Smooth muscle cell of trachea (primary cell): Measurements from ENCODE around the gene GRPEL2. TPM values are rescaled to one million over a fixed set of nuclear protein-coding genes. Genes with fewer than 3 reads are reported as not detected.

Source experiments
- total RNA-seq: library from RNA; depleted of rRNA; stranded (reverse); fragments of >200 nt; gene quantifications from 2 replicates; pipeline ENCODE4 v1.2.1, GENCODE V29; 2014

GRPEL2 gene
- 15.9 and 17.7 TPM in 2 replicates for total RNA-seq

GRCh38 chr5:149345147-149345891 is at the start of gene GRPEL2:
GRPEL2 (plus strand) TSS chr5:149345499; CDS start chr5:149345540, 41 bp downstream.

GRCh38 chr5:149357370-149358293 is 12.3 kb downstream of the GRPEL2 start, which contains the start of gene PCYOX1L:
PCYOX1L (plus strand) TSS chr5:149358046; CDS start chr5:149358069, 23 bp downstream.

GRCh38 chr5:149379177-149379761 is 34.0 kb downstream of the GRPEL2 start, which contains the start of gene IL17B:
IL17B (minus strand) TSS chr5:149379292; CDS start chr5:149379225, 67 bp downstream.

Other genes with a start within 250 kb of the GRPEL2 start
- 23.1 and 42.5 TPM in 2 replicates for gene ABLIM3, start 204.0 kb upstream of the GRPEL2 start, total RNA-seq
- 5.1 TPM in 2 replicates for gene AFAP1L1, start 73.6 kb upstream of the GRPEL2 start, total RNA-seq
- gene PCYOX1L, start 12.5 kb downstream of the GRPEL2 start, total RNA-seq = 5.2 and 7.4 TPM in 2 replicates
- not detected in 2 replicates for gene IL17B, start 33.8 kb downstream of the GRPEL2 start, total RNA-seq
- gene CSNK1A1, start 205.9 kb downstream of the GRPEL2 start, total RNA-seq = 533 and 542 TPM in 2 replicates
- gene ARHGEF37, start 236.0 kb downstream of the GRPEL2 start, total RNA-seq = 2.2 and 3.8 TPM in 2 replicates